Measurements from ENCODE around the gene PICK1. TPM values are rescaled to one million over a fixed set of nuclear protein-coding genes. Genes with fewer than 3 reads are reported as not detected.

Gene PICK1
- total and polyA plus RNA-seq, 2 of the 8 experiments (the other 6 are each of a cell fraction or from before 2014, with no cell fraction given), result 20.4 to 22.9 TPM

- peak; percentile 46 for TF ChIP-seq SAP30 (IDR thresholded peaks at IDR 0.05; ENCODE audit: insufficient read depth, insufficient replicate concordance, low read length)
- TF ChIP-seq NRF1 (IDR thresholded peaks at IDR 0.05; ENCODE audit: low read depth, low read length), result peak; percentile 20; the same call in 1 of the 2 replicates
- no peak for TF ChIP-seq EZH2 (IDR thresholded peaks at IDR 0.05; ENCODE audit: low read depth, low read length, severe bottlenecking)
- no peak; a peak in 1 of 4 replicates for TF ChIP-seq SIN3A (conservative IDR thresholded peaks at IDR 0.05 in 1 of 2, IDR thresholded peaks at IDR 0.05 in 1 of 2; ENCODE audit: low read depth in 1 of 2, low read length in 2 of 2)
- TF ChIP-seq E2F6 (IDR thresholded peaks at IDR 0.05), result peak; percentile 88
Observed at GRCh38 chr22:38034278-38034882, 22.8 kb upstream of the PICK1 start (continued).
